ENCODE data around the gene DOP1B.
"Not testable (repeated sequence)": the region's sequence is repeated elsewhere in the genome, so short reads cannot be mapped to it uniquely, and the experiment has no call there.

Gene DOP1B

GRCh38 chr21:36188081-36188681 is 31.6 kb downstream of the DOP1B start:
- DNase-seq (ENCODE audit: extremely low read depth, low read depth) = no peak

GRCh38 chr21:36188937-36189336 is 32.3 kb downstream of the DOP1B start:
- no peak for TF ChIP-seq CTCF (IDR thresholded peaks at IDR 0.05; ENCODE audit: low read depth, low read length)
- no peak for DNase-seq (ENCODE audit: extremely low read depth, low read depth)

More at GRCh38 chr21:36188081-36188681, 31.6 kb downstream of the DOP1B start:
- no peak for TF ChIP-seq CTCF (IDR thresholded peaks at IDR 0.05; ENCODE audit: low read depth, low read length)

- TF ChIP-seq CTCF (IDR thresholded peaks at IDR 0.05; ENCODE audit: low read depth, low read length) = no peak
- no peak for DNase-seq (ENCODE audit: extremely low read depth, low read depth)
These were observed 34.1 kb downstream of the DOP1B start for GRCh38 chr21:36190736-36191135.

GRCh38 chr21:36193200-36193599 is 36.6 kb downstream of the DOP1B start:
- no peak for TF ChIP-seq CTCF (IDR thresholded peaks at IDR 0.05; ENCODE audit: low read depth, low read length)
- no peak for DNase-seq (ENCODE audit: extremely low read depth, low read depth)

- no peak for TF ChIP-seq CTCF (IDR thresholded peaks at IDR 0.05; ENCODE audit: low read depth, low read length)
- peak; percentile 31 for DNase-seq (ENCODE audit: extremely low read depth, low read depth)
These were observed 37.4 kb downstream of the DOP1B start for GRCh38 chr21:36194024-36194423.

GRCh38 chr21:36195613-36196012 is 39.0 kb downstream of the DOP1B start:
- no peak for DNase-seq (ENCODE audit: extremely low read depth, low read depth)
- TF ChIP-seq CTCF (IDR thresholded peaks at IDR 0.05; ENCODE audit: low read depth, low read length) = no peak

GRCh38 chr21:36199021-36199420 is 42.4 kb downstream of the DOP1B start:
- DNase-seq (ENCODE audit: extremely low read depth, low read depth) = no peak
- TF ChIP-seq CTCF (IDR thresholded peaks at IDR 0.05; ENCODE audit: low read depth, low read length) = no peak

- DNase-seq (ENCODE audit: extremely low read depth, low read depth) = not testable (repeated sequence)
These were observed 43.0 kb downstream of the DOP1B start for GRCh38 chr21:36199575-36199974.
